Stimulated activated CD4-positive, alpha-beta T cell treated with anti-CD3 and anti-CD28 coated beads, Interleukin-1b, Interleukin-23, amount 100 ng/mL, for 48 hours (primary cell): ENCODE data around the gene MACROD2.

Source experiments
- DNase-seq: peaks from one replicate; pipeline ENCODE4 v3.0.0-alpha.2; 2020

The MACROD2 gene

DNA sequence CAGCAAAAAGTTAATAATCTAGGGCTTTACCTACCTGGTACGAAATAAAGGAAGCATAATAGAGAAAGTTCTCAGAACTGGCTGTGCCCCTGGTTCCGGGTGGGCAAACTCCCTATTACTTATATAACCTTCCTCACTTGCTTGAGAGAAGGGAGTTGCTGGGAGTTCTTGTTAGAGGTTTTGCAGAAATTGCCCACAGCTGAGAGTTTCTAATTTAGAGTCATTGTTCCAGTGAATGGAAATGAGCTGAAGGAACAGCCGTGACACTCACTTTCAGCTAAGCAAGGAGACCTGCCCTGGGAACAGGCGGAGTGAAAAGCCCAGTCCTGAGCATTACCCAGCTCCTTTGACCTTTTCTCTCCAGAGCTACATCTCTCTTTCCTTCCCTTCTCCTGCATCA is 936.7 kb downstream of the MACROD2 start:
- DNase-seq = no peak

GRCh38 chr20:14935285-14935684 is 940.0 kb downstream of the MACROD2 start:
- DNase-seq = no peak

- no peak for DNase-seq
Measured at GRCh38 chr20:14937021-14937420, 941.7 kb downstream of the MACROD2 start.

DNA sequence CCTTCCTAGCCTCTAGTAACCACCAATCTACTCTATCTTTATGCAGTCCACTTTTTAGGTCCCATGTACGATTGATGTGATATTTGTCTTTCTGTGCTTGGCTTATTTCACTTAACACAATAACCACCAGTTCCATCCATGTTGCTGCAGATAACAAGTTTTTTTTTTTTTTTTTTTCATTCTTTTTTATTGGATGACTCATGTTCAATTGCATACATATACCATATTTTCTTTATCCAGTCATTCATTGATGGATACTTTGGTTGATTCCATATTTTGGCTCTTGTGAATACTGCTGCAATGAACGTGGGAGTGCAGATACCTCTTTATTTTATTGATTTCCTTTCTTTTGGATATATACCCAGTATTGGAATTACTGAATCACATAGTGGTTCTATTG is 942.5 kb downstream of the MACROD2 start:
- no peak for DNase-seq

DNA sequence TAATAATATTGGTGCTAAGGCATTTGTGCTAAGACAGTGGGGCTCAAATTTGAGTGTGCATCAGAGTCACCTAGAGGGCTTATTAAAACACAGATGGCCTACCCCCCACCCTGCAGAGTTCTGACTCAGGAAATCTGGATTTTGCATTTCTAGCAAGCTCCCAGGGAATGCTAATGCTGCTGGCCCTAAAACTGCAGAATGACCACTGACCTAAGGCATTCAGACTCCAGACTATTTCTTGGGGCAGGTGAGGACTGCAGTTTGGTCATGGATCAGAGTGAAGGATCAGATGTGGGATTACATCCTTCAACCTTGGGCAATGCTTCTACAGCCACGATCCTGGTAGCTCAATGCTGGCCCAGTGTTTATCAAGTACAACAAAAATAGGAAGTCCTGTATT is 952.2 kb downstream of the MACROD2 start:
- no peak for DNase-seq

DNA sequence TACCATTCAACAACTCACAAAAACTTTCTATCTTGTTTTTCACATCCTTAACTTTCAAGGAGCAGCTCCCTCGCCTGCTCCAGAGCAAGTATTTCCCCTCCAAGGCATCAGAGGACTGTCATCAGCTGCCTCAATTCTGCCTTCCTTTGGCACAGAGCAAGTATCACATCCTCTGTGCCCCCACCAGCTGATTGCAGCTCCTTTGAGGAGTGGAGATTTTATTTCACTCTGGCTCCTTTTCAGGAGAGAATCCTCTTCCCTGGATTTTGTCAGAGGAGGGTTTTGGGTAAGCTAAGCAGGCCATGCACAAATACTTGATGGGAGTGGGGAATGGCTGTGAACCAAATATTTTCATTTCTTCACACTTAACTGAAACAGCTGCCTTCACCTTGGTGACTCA is 952.6 kb downstream of the MACROD2 start:
- DNase-seq = no peak

DNA sequence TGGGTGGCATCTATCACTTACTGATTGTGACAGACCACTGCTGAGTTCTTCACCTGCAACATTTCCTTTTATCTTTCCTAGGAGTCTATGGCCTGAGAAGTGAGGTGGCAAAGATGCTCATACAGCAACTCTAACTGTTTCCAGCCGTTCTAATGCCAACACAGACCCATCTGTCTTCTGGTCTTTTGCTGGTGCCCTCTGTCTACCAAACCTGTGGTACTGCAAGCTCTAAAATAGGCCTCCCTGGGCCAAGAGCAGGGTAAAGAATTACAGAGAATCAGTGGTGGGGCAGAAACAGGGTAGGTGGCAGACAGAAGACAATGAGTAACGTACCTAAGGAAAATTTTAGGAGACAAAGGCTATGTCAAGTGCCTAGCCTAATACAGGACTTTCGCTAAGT is 953.1 kb downstream of the MACROD2 start:
- DNase-seq = no peak

DNA sequence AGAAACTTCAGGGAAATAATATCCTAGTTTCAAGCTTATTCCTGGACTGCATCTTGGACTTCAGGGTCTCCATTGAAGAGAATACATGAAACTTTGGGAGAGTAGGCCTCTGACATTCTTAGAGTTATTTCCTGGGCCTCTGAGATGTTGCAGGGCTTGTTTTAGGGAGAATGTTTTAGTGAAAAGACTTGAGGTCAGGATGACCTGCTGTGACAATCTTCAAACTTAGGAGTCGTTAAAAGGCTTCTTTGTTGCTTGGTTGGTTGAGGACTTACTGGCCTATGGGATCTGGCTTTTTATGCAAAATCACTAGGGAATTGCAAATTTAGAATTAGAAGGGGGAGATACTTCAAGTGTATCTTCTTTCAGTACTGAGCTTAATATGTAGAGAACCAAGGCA is 955.3 kb downstream of the MACROD2 start:
- no peak for DNase-seq

GRCh38 chr20:14951105-14951504 is 955.8 kb downstream of the MACROD2 start:
- DNase-seq = no peak

GRCh38 chr20:14951707-14952418 is 956.5 kb downstream of the MACROD2 start:
- no peak for DNase-seq

DNA sequence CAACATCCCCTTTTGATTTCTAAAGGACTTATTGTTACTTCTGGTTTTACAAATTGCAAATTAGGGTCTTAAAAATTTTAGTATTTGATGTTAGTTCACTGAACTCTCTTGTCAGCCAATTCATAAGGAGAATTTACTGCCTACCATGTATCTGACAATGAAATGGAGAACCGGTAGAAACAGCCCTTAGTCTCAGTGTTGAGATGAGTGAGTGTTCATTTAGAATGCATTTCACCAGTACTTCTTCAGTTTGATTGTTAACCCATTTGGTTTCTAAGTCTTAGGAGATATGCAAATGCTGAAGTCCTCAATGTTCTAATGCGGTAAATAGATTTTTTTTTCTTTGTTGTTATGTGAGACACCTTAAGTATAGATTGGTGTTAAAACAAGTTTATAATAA is 958.4 kb downstream of the MACROD2 start:
- DNase-seq = no peak

- DNase-seq = no peak
Measured at GRCh38 chr20:14955399-14955798, 960.1 kb downstream of the MACROD2 start.

GRCh38 chr20:14956026-14956425 is 960.7 kb downstream of the MACROD2 start:
- no peak for DNase-seq

GRCh38 chr20:14956538-14956937 is 961.2 kb downstream of the MACROD2 start:
- DNase-seq = no peak

DNA sequence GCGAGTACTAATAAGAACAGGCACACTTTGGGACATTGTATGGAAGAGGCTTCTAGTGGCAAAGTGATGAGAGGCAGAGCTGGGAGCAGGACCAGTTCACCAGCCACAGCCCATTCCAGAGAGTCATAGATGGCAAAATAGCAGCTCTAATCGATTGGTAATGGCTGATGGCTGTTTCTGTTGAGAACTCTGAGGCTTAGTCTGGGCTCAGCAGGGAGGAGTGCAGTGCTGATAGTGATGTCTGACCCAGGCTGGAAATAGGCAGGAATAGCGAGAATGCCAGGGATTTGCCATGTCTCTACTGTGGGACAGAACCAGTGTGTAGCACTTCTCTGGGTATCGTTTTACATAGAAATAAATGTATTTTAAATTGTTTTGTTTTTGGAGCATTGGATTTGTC is 962.1 kb downstream of the MACROD2 start:
- DNase-seq = no peak

DNA sequence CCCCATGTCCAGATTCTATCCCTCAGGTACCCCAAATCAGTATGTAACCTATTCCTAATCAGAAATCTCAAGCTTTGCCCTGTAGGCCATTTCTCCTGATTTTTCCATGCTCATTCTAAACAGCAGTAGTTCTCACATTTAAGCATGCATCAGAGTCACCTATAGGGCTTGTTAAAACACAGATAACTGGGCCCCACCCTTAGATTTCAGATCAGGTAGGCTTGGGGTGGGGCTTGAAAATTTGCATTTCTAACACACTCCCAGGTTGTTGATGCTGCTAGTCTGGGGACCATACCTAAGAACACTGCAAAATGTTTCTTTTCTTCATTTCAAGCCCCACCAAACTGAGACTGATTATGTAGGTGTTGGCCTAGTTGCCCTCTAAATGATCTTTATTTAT is 963.3 kb downstream of the MACROD2 start:
- no peak for DNase-seq

DNA sequence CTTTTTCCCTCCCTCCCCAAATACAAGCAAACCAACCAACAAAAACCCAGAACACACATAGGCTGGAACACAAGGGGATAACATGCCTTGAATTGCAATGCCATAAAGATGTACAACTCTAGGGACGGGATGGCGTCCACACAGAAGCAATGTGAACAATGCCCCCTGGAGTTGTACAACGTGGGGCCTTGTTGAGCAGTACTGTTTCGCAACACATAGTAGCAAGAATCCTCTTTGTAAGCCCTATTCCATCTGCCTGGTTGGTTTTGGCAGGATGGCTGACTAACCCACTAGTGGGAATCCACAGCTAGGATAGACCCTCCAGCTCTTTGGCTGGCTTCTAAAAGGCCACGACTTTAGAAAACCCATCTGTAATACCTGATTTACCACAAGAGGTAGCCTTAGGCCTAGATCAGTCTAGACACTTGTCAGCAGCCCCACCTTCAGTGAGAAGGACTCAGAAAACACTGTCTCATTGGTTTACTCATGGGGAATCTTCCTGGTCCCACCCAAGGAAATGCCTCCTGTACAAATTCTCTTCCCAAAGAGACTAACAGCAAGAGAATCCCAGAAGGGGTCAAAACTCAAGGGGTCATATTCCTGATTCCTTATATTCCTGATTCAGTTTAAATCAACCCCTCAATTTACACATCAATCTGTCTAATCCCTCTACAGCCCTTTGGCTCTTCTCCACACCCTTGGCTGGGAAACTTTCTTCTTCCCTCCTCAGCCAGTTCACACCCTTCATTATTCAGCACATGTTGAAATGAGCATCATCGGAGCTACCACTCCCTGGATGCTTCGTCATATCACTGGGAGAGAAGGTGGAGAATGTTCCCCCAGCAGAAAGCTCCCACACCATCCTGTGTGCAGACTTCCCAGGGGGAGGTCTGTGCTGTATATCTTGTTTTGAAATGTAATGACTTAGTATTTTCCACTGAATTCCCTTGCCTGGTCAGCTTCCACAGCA is 964.5 kb downstream of the MACROD2 start:
- no peak for DNase-seq

- DNase-seq = no peak
Measured at GRCh38 chr20:14960831-14961230, 965.5 kb downstream of the MACROD2 start.

DNA sequence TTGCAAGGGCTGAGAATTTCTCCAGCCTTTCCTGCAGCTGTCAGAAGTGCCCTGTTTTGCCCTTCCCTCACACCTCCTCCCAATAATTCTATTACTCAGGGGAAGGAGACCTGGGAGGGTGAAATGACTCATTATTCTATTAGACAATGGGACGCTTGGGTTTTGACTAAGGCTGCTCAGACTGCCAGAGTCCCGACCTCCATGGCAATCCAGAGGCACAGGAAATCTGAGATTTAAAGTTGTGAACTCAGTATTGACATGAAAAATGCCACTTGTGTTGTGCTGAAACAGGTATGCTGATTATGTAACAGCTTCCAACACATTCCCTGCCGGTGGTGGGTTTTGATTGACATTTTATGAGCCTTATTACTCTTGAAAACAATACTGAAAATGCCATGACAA is 967.9 kb downstream of the MACROD2 start:
- DNase-seq = no peak

DNA sequence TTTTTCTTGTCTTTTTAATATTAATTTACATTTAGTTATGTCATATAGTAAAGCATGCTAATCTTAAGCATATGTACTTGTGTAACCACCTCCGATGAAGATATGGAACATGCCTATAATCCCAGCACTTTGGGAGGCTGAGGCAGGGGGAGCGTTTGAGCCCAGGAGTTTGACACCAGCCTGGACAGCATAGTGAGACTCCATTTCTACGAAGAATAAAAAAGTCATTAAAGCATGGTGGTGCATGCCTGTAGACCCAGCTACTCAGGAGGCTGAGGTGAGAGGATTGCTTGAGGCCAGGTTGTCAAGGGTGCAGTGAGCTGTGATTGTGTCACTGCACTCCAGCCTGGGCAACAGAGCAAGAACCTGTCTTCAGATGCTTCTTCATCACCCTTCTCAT is 970.9 kb downstream of the MACROD2 start:
- DNase-seq = no peak

GRCh38 chr20:14966808-14967207 is 971.5 kb downstream of the MACROD2 start:
- DNase-seq = no peak

DNA sequence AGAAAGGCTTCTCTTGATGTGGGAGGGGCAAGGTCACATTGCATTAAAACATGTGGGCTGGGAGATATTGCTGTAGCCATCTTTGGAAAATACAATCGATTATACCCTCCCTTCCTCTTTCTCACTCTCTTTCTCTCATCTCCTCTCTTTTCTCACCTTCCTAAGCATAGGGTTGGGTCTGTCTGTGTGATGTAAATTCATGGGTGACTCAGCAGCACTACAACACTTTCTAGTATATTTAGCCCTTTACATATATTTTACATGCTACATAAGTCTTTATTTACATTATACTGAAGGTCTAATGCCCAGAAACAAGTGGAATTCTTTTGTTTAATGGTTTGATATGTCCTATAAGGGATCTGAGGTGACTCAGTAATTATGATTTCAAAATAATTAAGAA is 976.9 kb downstream of the MACROD2 start:
- no peak for DNase-seq

DNA sequence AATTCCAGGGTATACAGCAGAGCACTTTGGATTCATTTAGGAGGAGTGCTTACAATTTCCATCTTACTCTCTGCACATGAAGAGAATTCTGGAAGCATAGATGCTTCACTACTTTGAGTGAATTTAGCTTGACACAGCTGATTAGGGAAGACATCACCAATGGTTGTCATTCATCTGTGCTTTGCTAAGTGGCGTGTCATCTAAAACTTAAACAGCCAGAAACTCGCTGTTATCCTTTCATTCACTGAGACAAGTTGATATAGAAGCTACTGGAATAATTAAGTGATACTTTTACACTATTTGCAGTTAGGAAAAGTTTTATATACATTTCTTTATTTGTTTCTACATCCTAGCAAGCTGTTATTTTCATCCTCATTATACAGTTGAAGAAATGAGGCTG is 977.4 kb downstream of the MACROD2 start:
- DNase-seq = no peak

DNA sequence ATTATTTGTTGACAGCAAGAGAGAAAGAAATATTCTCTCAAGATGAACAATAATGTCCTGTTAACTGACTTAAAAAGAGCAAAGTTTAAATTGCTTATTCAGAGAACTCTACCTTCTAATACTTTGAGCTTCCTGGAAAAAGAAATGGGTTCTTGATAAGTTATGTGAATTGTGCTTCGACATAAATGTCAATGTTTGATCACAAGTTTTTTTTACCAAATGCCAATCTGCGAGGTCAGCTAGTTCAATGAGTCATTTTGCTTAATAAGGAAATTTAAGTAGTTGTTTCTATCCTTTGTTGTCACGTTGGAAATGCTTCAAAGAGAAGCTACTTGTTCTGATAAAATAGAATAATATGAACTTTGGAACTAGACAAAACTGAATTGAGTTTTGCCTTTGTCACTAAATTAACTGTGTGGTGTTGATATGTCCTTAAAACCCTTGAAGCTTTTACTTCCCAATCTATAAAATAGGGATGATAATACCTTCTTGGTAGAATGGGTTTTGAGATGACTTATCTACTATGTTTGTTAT is 984.2 kb downstream of the MACROD2 start:
- no peak for DNase-seq
